Omental fat pad (tissue), 4 donors: ENCODE data around the gene IRF3. TPM values are rescaled to one million over a fixed set of nuclear protein-coding genes. Genes with fewer than 3 reads are reported as not detected.
"Not testable (repeated sequence)": the region's sequence is repeated elsewhere in the genome, so short reads cannot be mapped to it uniquely, and the experiment has no call there.

Experiments
- ATAC-seq: fragments of 150-250 bp; one replicate; pipeline ENCODE4 v1.9.1; 2016; ENCODE audit warnings: mild to moderate bottlenecking, moderate library complexity; ENCODE audit not compliant: low FRiP score
- DNase-seq: peaks from one replicate; pipeline ENCODE4 v3.0.0-alpha.2; 2019; ENCODE audit warnings: low spot score
- total RNA-seq, 4 donors: library from RNA; depleted of rRNA; stranded (reverse); fragments of >200 nt; gene quantifications; one replicate each; pipeline ENCODE4 v1.1.0, GENCODE V29; 2016
- TF ChIP-seq, protein P1 (sequence below), 3 donors: fragments of 450-650 bp; IDR thresholded peaks; one replicate each; pipeline ENCODE4 v1.5.1; 2016 to 2017; ENCODE audit warnings: antibody characterized with exemption in 3 of 3, mild to moderate bottlenecking in 3 of 3, moderate library complexity in 2 of 3

The IRF3 gene
- total RNA-seq, 4 donors from 2014 or later = 32.4 to 62.7 (median 36.4) TPM

DNA sequence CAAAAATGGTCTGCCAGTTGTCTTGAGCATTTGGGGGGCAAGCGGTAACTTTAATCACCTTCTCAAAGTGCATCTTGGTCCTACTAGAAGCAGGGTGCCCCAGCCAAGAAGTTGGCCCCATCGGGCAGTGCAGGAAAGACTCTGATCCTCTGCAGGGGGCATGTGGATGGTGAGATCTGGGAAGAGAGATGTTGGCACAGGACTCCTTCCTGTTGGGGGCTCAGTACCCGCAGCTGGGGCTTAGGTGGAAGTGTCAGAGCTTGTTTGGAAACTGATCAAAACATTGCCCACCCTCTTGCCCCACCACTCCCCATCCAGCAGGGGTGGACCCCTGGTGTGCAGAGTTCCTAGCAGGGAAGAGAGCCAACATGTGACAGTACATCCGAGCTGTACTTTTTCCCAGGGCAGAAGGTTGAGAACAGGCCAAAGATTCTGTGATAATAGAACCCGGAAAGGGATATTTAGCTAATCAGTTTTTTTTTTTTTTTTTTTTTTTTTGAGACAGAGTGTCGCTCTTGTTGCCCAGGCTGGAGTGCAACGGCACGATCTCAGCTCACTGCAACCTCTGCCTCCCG lies 34.6 kb downstream of the IRF3 start:
- TF ChIP-seq, protein P1, sequence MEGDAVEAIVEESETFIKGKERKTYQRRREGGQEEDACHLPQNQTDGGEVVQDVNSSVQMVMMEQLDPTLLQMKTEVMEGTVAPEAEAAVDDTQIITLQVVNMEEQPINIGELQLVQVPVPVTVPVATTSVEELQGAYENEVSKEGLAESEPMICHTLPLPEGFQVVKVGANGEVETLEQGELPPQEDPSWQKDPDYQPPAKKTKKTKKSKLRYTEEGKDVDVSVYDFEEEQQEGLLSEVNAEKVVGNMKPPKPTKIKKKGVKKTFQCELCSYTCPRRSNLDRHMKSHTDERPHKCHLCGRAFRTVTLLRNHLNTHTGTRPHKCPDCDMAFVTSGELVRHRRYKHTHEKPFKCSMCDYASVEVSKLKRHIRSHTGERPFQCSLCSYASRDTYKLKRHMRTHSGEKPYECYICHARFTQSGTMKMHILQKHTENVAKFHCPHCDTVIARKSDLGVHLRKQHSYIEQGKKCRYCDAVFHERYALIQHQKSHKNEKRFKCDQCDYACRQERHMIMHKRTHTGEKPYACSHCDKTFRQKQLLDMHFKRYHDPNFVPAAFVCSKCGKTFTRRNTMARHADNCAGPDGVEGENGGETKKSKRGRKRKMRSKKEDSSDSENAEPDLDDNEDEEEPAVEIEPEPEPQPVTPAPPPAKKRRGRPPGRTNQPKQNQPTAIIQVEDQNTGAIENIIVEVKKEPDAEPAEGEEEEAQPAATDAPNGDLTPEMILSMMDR (IDR thresholded peaks at IDR 0.05) = no peak
- DNase-seq = no peak
- no peak for ATAC-seq

GRCh38 chr19:49629659-49630058 lies 36.0 kb downstream of the IRF3 start:
- TF ChIP-seq, protein P1 (IDR thresholded peaks at IDR 0.05) = no peak
- no peak for ATAC-seq
- DNase-seq = no peak

GRCh38 chr19:49626226-49626625 lies 39.4 kb downstream of the IRF3 start:
- DNase-seq = no peak
- TF ChIP-seq, protein P1 (IDR thresholded peaks at IDR 0.05) = no peak
- ATAC-seq = no peak

DNA sequence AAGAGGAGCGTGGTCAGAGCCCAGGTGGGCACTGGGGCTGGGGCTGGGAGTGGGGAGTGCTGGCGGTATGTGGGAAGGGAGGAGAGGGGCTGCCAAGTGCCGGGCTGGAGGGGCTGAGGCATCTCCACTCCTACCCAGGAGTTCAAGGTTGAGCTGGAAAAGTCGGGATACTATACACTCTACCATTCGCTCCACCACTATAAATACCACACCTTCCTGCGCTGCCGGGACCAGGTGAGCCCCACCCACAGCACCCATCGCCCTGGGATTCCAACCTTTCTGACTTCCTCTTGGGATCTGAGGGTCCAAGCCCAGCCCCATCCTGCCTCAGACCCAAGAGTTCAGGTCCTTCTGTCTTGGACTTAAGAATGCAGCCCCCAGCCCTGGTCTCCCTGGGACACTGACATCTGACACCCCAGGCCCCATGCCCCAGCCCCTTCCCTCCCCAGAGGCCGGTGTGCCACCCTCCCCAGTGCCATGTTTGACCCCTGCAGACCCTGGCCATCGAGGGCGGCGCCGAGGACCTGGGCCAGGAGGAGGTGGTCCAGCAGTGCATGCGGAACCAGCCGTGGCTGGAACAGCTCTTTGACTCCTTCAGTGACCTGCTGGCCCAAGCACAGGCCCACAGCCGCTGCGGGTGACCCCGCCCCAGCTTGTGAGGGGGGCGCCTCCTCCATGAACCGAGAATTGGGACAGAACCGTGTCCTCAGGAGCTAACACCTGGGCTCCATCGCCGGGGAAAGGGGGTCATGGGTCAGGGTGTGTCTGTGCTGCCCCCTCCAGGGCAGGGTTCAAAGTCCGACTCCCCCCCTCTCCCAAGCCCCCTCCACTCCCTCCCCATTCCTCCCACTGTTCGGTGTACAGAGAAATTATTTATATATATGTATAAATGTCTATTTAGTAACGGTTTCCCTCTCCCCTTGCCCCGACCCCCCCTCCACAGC lies 40.4 kb downstream of the IRF3 start:
- TF ChIP-seq, protein P1 (IDR thresholded peaks at IDR 0.05) = no peak

DNA sequence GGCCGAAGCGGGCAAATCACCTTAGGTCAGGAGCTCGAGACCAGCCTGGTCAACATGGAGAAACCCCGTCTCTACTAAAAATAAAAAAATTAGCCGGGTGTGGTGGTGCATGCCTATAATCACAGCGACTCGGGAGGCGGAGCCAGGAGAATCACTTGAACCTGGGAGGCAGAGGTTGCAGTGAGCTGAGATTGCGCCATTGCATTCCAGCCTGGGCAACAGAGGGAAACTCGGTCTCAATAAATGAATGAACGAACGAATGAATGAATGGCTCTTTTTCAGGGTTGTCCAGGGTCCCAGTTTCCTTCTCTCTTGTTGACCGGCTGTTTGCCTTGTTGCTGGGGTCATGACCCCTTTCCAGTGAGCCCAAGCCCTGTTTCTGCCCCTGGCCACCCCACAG lies 47.8 kb downstream of the IRF3 start:
- not testable (repeated sequence) for DNase-seq, ATAC-seq

More for the DNA sequence above, 40.4 kb downstream of the IRF3 start:
- no peak for DNase-seq
- peak; percentile 33 for ATAC-seq

DNA sequence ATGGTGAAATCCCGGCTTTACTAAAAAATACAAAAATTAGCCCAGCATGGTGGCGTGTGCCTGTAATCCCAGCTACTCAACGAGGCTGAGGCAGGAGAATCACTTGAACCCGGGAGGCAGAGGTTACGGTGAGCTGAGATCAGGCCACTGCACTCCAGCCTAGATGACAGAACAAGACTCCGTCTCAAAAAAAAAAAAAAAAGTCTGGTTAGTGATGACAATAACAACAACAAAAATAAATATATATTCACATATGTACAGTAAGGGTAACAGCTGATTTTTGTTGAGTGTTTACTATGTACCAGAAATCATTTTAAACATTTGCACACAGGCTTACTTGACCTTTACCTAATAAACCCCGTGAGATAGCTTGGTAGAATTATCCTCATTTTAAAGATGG lies 48.7 kb downstream of the IRF3 start:
- TF ChIP-seq, protein P1 (IDR thresholded peaks at IDR 0.05) = no peak
- ATAC-seq (no peak), DNase-seq (no peak)

DNA sequence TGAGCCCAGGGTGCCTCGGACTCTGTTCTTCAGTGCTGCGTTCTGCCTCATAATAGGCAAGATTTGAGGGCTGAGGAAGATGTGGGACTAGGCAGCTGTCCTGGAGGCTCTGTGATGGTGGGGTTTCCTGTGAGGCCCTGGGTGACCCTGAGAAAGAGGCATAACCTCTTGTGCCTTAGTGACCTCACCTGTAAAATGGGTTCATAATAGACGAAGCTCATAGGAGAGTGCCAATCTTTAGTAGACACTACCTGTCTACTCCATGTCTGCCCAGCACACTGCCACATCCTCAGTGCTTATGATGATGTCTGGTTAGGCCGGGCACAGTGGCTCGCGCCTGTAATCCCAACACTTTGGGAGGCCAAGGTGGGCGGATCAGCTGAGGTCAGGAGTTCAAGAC lies 49.1 kb downstream of the IRF3 start:
- ATAC-seq = no peak
- TF ChIP-seq, protein P1 (IDR thresholded peaks at IDR 0.05) = no peak
- no peak for DNase-seq
